Left ventricle myocardium superior (tissue), 1 donor: Measurements from ENCODE around the gene UFC1. TPM values are rescaled to one million over a fixed set of nuclear protein-coding genes. Genes with fewer than 3 reads are reported as not detected.
"Not testable (repeated sequence)": the region's sequence is repeated elsewhere in the genome, so short reads cannot be mapped to it uniquely, and the experiment has no call there.

ENCODE experiments used
- ATAC-seq: fragments of 200-7000 bp; cut with Tn5 transposase; one replicate; pipeline ENCODE4 v1.9.1; 2020; ENCODE audit warnings: mild to moderate bottlenecking, moderate library complexity
- DNase-seq: peaks from one replicate; pipeline ENCODE4 v3.0.0-alpha.2; 2020
- intact Hi-C: fragments of 100-400 bp; cut with micrococcal nuclease; formaldehyde crosslinking; loops from one replicate; pipeline ENCODE4 v1.11.0; 2022
- long read RNA-seq: library from polyadenylated mRNA; unstranded; transcript quantifications from one replicate; pipeline ENCODE4 v2.0.0, GENCODE V29; 2021
- total RNA-seq: library from RNA; stranded (reverse); fragmentation: NEBNext Ultra II Directional; extraction: Animal tissue kit (Norgen Biotek cat#: 25700); gene quantifications from one replicate; pipeline ENCODE4 v1.2.1, GENCODE V29; 2021
- donor health status: DM: no; HTN: yes; CAD: no; lungs with severe emphysema.

UFC1 gene
- total RNA-seq, result 78.0 TPM
- long read RNA-seq, transcript UFC1-201 (6 exons, 1,114 nt), result major isoform, 61 of 66 reads
- long read RNA-seq, partial matches to known transcripts, result 0 of 66 reads
- long read RNA-seq, other reads (novel, unspliced or antisense), result 5 of 66 reads

DNA sequence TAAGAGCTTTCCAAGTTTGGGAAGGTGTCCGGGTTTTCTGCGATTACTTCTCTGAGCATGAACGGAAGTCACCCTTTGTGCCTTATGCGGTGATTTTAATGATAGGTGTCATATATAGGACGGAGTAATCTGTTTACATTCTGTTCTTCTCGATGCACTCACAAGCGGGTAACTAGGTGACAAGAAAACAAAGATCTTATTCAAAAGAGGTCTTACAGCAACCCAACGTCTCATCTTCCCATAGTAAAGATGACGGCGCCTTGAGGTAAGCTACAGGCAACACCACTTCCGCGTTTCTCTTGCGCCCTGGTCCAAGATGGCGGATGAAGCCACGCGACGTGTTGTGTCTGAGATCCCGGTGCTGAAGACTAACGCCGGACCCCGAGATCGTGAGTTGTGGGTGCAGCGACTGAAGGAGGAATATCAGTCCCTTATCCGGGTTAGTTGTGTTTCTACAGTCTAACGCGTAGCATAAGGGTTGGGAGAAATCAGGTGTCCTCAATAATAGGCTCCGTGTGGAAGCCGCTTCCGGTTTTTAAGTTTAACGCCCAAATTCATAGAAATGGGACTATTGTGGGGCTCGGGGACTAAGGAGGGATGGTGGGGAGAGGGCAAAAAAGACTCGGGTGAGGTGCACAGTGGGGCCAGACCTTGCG is at the start of gene UFC1:
Gene UFC1 (plus strand): TSS at position 297 of the 656 bp plus-strand sequence. CDS start 20 bp downstream, at position 317.
- intact Hi-C loops, result no loop called here
- peak; percentile 93 for ATAC-seq
- peak; percentile 83 for DNase-seq

DNA sequence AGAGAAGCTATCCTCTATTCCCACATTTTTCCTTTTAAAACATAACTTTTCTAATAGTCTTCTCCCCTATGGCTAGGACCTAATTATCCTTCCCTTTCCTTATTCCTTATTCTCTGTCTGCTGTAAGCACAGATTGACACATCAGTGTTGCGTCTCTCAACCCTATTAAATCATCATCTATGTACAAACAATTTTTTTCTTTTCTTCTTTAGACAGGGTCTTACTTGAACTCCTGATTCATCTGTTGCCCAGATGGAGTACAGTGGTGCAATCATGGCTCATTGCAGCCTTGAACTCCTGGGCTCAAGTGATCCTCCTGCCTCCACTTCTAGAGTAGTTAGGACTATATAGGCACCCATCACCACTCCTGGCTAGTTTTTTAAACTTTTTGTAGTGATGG is 47.3 kb upstream of the UFC1 start:
- no peak for DNase-seq
- intact Hi-C loops, result no loop called here
- ATAC-seq, result no peak

DNA sequence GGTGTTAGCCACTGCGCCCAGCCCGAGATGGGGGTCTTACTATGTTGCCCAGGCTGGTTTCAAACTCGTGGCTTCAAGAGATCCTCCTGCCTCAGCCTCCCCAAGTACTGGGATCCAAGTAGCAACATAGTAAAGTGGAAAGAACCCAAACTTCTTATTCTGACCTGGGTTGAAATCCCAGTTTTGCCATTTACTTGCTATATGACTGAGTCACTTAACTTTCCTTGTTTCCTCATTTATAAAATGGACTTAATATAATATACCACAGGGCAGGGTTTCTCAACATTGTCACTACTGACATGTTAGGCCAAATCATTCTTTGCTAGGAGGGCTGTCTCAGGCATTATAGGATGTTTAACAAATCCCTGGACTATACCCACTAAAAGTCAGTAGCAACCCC is 42.7 kb upstream of the UFC1 start:
- intact Hi-C loops, result no loop called here
- ATAC-seq (no peak), DNase-seq (no peak)

DNA sequence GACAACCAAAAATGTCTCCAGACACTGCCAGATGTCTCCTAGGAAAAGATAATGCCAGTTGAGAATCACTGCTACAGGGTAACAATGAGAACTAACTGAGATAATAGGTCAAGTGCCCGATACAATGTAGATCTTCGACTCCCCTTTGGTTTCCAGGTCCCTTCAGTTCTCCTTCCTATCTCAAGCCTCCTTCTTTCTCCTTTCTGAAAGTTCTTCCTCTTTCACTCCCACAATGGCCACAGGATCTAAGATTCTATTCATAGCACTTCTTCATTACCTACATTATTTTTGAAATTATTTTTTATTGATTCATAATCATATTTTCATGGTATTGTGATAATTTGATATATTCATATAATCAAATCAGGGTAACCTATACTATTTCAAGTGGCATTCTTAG is 42.3 kb upstream of the UFC1 start:
- intact Hi-C loops, result no loop called here
- DNase-seq (no peak), ATAC-seq (no peak)

DNA sequence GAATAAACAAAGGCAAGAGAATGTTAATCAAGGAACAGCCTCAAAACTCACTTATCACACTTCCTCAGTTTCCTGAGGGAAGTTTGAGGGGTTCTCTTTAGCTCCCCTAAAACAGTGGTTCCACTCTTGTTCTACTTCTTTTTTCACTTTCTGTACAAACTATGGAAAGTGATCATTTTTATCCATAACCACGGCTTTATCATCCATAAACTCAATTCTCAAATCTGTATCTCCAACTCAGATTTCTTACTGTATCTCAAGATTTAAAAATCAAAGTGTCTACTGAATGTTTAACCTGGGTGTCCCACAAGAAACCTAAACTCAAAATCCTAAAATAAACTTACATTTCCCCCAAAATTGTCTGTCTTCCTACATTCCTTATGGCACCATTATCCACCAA is 39.9 kb upstream of the UFC1 start:
- intact Hi-C loops, result no loop called here
- ATAC-seq (no peak), DNase-seq (no peak)

DNA sequence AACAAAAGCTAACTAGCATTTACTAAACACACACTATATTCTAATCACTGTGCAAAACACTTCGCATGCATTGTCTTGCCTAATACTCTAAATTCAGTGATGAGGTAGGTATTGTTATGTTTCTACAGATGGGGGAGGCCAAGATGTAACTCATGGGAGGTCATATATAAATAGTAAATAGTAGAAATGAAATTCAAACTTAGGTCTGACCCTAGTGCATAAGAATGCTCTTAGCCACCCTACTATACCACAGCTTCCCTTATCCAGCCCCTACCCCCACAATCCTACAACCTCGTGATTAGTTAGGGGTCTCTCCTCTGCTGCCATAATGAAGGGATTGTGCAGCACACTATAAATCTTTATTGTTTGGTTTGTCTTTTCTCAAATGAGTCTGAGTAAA is 39.2 kb upstream of the UFC1 start:
- intact Hi-C loops, result no loop called here
- DNase-seq (no peak), ATAC-seq (no peak)

DNA sequence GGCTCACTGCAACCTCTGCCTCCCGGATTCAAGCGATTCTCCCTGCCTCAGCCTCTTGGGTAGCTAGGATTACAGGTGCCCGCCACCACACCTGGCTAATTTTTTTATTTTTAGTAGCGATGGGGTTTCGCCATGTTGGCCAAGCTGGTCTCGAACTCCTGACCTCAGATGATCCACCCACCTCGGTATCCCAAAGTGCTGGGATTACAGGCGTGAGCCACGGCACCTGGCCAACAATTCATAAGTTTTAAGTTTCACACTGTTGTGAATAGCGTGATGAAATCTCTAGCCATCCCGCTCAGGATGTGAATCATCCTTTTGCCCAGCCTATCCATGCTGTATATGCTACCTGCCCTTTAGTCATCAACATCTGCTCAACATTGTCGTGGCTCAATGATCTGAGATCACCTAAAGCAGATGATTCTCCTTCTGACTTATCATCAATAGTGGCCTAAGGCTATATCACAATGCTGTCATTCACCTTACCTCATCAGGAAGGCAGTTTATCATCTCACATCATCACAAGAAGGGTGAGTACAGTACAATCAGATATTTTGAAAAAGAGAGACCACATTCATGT is 38.6 kb upstream of the UFC1 start:
- DNase-seq (no peak), ATAC-seq (no peak)
- intact Hi-C loops, result no loop called here

DNA sequence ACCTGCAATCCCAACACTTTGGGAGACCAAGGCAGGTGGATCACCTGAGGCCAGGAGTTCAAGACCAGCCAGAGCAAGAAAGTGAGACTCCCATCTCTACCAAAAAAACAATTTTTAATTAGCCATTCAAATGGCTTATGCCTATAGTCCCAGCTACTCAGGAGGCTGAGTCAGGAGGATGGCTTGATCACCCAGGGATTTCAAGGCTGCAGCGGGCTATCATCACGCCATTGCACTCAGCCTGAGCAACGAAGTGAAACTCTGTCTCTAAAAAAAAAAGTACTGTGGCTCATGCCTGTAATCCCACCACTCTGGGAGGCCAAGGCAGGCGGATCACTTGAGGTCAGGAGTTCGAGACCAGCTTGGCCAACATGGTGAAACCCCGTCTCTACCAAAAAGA is 37.8 kb upstream of the UFC1 start:
- DNase-seq, intact Hi-C loops, ATAC-seq: not testable (repeated sequence)

DNA sequence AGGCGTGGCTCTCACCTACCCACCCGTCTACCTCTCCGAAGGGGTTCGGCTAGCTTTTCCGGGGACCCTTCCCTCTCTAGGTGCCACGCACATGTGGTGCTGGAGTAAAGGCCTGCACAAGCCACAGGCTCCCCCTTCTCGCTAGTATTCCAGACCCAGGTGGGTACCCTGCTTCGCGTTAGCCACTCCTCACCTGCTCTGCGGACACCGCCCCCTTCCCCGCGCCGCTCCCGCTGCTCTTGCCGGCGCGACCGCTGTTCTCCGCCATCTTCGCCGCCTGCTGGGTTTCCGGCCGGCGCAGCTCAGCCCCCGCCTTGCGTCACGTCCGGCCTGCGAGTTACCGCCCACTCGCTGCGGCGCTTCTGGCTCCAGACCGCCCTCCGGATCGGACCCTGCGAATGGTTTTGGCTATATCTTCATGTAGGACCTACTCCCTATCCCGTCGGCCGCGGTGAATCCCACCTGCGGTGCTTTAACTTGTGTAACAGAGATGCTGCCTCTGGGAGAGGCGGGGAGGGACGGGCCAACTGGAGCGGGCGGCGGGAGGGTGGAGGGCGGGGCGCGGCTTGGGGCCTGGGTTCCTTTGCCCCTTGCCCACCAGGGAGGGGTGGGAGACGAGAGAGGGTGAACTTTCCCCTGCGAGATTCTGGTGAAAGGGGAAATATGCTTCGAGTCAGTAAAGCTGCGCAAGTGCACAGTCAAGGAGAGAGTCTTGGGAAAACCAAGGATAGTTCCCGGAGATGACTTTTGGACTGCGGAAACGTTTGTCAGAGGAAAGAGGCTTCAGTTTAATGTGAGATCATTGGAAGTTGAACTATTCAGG is 35.8 kb upstream of the UFC1 start, which contains the start of the genes NIT1 and PFDN2:
Gene NIT1 (plus strand): TSS at position 347 of the 823 bp plus-strand sequence. CDS start 72 bp downstream, at position 419.
Gene PFDN2 (minus strand): TSS at position 279 of the 823 bp plus-strand sequence. CDS start 11 bp downstream, at position 268.
- intact Hi-C loops, result no loop called here
- ATAC-seq, result peak; percentile 92
- peak; percentile 92 for DNase-seq

DNA sequence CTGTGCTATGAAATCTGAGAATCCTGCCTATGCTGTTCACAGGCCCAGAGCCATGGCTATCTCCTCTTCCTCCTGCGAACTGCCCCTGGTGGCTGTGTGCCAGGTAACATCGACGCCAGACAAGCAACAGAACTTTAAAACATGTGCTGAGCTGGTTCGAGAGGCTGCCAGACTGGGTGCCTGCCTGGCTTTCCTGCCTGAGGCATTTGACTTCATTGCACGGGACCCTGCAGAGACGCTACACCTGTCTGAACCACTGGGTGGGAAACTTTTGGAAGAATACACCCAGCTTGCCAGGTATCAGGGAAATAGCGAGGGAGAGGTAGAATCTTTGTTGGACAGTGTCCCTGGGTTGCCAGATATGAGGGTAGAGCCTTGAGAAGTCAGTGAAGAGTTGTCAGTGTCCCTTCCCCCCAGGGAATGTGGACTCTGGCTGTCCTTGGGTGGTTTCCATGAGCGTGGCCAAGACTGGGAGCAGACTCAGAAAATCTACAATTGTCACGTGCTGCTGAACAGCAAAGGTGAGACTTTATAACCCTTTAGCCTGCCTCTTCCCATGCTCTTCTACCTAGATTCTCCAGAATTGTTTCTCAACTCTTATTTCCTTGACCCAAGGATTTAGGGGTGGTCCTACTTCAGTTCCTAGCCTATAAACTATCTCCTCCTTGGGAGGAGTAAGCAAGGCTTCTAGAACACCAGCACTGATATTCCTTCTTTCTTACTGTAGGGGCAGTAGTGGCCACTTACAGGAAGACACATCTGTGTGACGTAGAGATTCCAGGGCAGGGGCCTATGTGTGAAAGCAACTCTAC is 34.5 kb upstream of the UFC1 start:
- ATAC-seq, result peak; percentile 39

DNA sequence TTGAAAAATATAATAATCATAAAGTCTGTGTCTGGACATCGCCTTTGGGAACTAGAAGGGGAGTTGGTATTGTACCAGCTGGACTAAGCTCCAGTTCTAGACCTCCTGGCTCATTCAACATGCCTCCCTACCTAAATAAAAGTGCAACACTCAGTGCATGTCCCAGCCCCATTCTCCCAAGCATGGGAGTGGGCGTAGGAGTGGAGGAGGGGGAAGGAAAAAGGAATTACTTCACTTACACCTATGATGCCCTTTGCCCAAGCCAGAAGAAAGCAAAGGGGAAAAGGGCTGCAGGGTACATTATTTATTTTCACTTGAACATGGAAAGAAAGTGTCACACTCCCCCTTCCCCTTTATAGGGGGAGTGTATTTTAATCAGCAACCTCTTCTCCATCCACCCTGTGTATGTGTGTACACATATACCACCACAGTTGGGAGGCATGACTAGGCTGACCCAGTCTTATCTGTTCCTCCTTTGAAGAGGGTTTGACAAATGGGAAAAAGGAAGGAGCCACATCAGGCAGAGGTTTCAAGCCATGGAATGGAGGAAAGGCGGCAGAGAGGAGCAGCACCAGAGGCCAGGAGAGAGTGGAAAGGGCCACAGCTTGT is 32.6 kb upstream of the UFC1 start:
- DNase-seq, result no peak
- ATAC-seq, result no peak
- intact Hi-C loops, result no loop called here

More for the DNA sequence above, 34.5 kb upstream of the UFC1 start:
- DNase-seq, result peak; percentile 68
- intact Hi-C loops, result no loop called here

DNA sequence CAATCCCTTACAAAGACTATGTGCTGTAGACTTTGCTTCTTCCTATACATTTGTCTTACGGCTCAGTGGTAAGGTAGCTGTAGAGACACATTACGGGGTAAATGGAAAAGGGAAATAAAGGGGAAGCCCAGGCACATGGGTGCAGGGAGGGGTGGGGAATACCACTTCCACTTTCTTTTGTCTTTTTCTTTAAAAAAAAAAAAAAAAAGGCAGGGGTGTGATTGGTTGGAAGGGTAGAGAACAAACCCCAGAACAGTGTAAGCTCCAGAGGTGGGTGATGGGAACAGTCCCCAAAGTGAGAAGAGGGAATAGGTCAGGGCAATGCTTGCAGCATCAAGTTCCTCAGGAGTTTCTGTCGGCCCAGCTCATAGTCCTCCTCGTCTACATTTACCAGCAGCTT is 31.9 kb upstream of the UFC1 start:
- no peak for DNase-seq
- intact Hi-C loops, result no loop called here

DNA sequence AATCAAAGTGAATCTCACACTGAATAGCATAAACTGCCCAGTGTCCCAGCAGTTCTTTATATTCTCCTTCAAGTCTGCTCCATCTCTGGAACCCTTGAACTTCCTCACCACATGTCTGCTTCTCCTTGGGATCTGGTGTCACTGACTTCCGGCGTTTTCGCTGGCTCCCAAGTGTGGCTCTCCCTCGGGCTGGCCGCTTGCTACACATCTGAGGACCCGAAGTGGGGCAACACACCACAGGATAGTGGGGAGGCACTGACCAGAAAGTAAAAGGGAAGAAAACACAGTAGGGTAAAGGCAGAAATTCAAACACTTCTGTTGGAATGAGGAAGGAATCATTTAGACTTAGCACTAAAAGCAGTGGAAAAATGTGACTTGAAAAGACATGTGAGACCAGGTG is 30.8 kb upstream of the UFC1 start:
- no peak for ATAC-seq
- no peak for DNase-seq
- intact Hi-C loops, result no loop called here

More for the DNA sequence above, 31.9 kb upstream of the UFC1 start:
- ATAC-seq, result no peak

DNA sequence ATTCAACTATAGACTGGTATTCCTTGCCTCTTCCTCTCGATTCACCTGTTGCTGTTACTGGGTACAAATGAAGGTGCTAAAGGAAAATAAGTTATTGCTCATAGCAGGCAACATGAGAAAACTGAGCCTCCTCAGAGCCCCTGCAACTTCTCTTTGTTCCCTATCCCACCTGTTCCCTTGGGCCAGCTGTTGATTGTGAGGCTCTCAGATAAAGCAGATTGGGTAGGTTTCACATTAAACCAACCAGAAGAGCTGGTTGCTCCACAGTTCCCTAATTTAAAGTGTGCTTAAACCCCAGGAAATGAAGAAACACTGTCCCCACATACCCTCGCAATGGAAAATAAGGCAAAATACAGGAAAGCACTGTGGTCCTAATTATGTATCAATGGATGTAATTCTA is 26.1 kb upstream of the UFC1 start:
- intact Hi-C loops, result no loop called here
- DNase-seq (no peak), ATAC-seq (no peak)

DNA sequence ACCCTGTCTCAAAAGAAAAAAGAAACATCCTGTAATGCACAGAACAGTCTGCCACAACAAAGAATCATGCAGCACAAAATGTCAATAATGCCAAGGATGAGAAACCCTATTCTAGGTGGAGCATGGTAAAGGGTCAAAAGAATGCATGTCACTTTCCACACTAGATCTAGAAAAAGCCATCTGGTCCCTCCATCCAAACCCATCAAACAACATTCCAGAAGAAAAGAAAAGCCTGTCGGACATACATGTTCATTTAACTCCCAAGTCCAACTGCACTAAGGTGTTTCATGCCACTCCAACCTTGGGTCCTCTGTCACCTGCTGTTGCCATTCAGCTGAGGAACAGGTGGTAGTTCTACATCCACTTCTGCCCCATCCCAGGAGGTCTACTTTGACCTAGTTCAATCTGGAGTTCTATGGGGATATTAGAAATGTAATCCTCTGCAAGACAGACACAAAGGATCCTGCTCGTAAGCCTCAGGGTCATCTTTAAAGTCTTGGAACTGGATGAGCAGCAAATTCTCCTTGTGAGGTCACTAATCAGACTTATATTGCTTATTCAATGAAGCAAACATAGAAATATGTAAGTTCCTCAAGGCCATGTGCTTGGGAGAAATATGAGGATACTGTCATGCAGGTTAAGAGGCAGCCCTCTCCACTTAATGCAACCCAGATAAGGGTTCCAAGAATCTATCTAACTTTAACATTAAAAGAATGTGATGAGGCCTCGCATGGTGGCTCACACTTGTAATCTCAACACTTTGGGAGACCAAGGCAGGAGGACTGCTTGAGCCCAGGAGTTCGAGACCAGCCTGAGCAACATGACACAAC is 25.0 kb upstream of the UFC1 start:
- intact Hi-C loops, result no loop called here
- DNase-seq (no peak), ATAC-seq (no peak)

DNA sequence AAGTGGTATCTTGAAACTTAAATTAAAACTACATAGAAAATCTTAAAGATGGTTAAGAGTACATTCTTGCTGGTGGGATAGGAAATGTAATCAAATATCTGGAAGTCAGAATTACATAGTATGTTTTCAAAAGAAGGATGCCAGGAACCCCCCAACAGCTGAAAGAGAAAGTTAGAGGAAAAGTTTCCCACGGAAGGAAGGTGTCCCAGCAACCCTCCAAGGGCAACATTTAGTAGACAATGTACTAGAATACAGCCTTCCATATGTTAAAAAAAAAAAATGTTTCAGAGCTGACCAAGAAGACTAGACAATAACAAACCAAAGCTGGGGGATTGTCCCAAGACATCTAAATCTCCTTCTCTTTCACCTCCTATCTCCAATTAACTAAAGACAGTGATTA is 23.5 kb upstream of the UFC1 start:
- no peak for DNase-seq
- no peak for ATAC-seq
- intact Hi-C loops, result no loop called here

DNA sequence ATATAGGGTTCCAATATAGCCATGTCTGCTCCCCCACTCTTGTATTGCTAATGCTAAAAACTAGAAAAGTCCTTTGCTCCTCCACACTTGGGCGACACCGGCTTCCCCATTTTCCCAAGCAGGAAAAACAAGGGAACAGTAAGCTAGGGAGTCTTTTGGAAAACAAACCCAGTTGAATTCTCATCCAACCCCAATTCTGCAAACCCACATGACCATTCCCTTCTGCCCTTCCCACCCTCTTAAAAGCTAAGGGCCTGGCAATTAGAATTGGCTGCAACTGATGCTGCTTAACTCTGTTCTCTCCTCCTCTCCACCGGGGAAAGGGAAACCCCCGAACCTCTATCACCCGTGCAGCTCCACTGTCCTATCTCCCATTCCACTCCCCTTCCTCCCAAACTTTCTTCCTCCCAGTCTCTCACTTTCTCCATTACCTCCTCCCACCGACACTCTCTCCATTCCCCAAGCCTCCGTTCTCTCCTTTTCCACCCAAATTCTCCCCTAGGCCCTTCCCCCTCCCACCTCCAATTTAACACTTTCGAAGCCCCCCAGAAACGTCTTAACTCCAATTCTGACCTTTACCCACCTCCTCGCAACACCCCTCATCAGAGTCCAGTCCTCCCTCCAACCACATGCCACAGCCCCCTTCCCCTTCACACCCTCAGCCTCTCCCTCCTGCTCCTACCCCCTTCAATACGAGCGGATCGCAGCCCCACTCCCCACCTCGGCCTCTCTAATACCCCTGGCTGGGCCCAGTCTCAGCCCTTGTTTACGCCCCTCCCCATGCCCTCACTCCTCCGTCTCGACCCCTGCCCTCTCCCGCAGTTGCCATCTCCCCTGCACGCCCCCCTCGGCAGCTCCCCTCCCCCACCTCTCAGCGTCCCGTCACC is 22.0 kb upstream of the UFC1 start:
- intact Hi-C loops, result no loop called here
- no peak for DNase-seq
- ATAC-seq, result peak; percentile 23
